ENCODE results near the gene GSDME.

DNA sequence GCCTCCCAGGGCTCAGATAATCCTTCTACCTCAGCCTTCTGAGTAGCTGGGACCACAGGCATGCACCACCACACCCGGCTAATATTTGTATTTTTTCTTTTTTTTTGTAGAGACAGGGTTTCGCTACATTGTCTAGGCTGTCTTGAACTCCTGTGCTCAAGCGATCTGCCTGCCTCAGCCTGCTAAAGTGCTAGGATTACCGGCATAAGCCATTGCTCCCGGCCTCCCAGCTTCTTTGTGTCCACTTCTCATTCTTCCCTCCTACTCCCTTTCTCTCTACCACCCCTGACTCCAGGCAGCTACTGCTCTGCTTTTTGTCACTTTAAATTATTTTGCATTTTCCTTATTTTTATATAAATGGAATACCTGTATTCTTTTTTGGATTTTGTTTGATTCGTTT lies 100.7 kb downstream of the GSDME start:
- TF ChIP-seq, protein P1, sequence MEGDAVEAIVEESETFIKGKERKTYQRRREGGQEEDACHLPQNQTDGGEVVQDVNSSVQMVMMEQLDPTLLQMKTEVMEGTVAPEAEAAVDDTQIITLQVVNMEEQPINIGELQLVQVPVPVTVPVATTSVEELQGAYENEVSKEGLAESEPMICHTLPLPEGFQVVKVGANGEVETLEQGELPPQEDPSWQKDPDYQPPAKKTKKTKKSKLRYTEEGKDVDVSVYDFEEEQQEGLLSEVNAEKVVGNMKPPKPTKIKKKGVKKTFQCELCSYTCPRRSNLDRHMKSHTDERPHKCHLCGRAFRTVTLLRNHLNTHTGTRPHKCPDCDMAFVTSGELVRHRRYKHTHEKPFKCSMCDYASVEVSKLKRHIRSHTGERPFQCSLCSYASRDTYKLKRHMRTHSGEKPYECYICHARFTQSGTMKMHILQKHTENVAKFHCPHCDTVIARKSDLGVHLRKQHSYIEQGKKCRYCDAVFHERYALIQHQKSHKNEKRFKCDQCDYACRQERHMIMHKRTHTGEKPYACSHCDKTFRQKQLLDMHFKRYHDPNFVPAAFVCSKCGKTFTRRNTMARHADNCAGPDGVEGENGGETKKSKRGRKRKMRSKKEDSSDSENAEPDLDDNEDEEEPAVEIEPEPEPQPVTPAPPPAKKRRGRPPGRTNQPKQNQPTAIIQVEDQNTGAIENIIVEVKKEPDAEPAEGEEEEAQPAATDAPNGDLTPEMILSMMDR (IDR thresholded peaks at IDR 0.05; ENCODE audit: insufficient read depth, low read length): no peak
- TF ChIP-seq POLR2AphosphoS5 (IDR thresholded peaks at IDR 0.05; ENCODE audit: low read depth): no peak
- TF ChIP-seq GABPA (IDR thresholded peaks at IDR 0.05; ENCODE audit: low read depth): no peak

Data from HL-60 (cell line).